Activated naive CD4-positive, alpha-beta T cell treated with anti-CD3 and anti-CD28 coated beads, Interleukin-2, amount 10 ng/mL, durations not matched to agents 7 days and 5 days (primary cell): ENCODE measurements around the gene RETREG2.
A peak's percentile ranks its signal among the peaks of the same experiment; 100 is the strongest.

ENCODE experiments used
- CTCF ChIA-PET: fragments of 350-600 bp; sonication (Branson Sonifier 250); formaldehyde crosslinking; loops from one replicate; lab custom pipeline; 2021; ENCODE audit warnings: antibody characterized with exemption; lab: Charles Lee
- DNase-seq: peaks from one replicate; pipeline ENCODE4 v3.0.0-alpha.2; 2020
- H3K27ac Mint-ChIP-seq: one replicate; pipeline ENCODE4 v1.8.0; 2021; ENCODE audit warnings: mild to moderate bottlenecking, moderate library complexity, mixed read lengths
- H3K27me3 Mint-ChIP-seq: one replicate; pipeline ENCODE4 v1.8.0; 2021; ENCODE audit warnings: mild to moderate bottlenecking, mixed read lengths
- H3K36me3 Mint-ChIP-seq: one replicate; pipeline ENCODE4 v1.8.0; 2021; ENCODE audit warnings: mixed read lengths
- H3K4me1 Mint-ChIP-seq: one replicate; pipeline ENCODE4 v1.8.0; 2021; ENCODE audit warnings: mixed read lengths
- H3K4me3 Mint-ChIP-seq: one replicate; pipeline ENCODE4 v1.8.0; 2021; ENCODE audit warnings: mild to moderate bottlenecking, moderate library complexity, mixed read lengths
- H3K9me3 Mint-ChIP-seq: one replicate; pipeline ENCODE4 v1.8.0; 2021; ENCODE audit warnings: mixed read lengths

Gene RETREG2

GRCh38 chr2:219160186-219161017 lies 17.7 kb upstream of the RETREG2 start, which contains the start of gene NHEJ1:
Gene NHEJ1, minus strand, starts transcription at chr2:219160815. Its CDS starts 2,453 bp downstream, at chr2:219158362.
- peak within 1 kb of the TSS; percentile 90 for H3K4me3 Mint-ChIP-seq
- peak within 1 kb of the TSS; percentile 97 for H3K27ac Mint-ChIP-seq
- CTCF ChIA-PET, result interaction anchor here (0.8 to 7.3 kb wide), 20 partner anchors 11 to 370 kb away, joined by 3 to 50 read pairs (median 9); partner anchors contain the start of genes ANKZF1, ATG9A, CNPPD1 and CRYBA2
- H3K4me1 Mint-ChIP-seq, result peaks cover 27% of the 10 kb centered on the region
- peaks cover 13% of the 10 kb centered on the region for H3K36me3 Mint-ChIP-seq
- H3K9me3 Mint-ChIP-seq, result no peaks in the 10 kb centered on the region
- peak; percentile 95 for DNase-seq
- no peaks in the 10 kb centered on the region for H3K27me3 Mint-ChIP-seq

GRCh38 chr2:219161097-219161496 lies 17.0 kb upstream of the RETREG2 start:
- H3K9me3 Mint-ChIP-seq, result no peaks in the 10 kb centered on the region
- H3K27me3 Mint-ChIP-seq, result no peaks in the 10 kb centered on the region
- H3K36me3 Mint-ChIP-seq, result peaks cover 13% of the 10 kb centered on the region
- peaks cover 27% of the 10 kb centered on the region for H3K4me1 Mint-ChIP-seq
- peak overlapping the region; percentile 90 for H3K4me3 Mint-ChIP-seq
- no peak overlapping the region for H3K27ac Mint-ChIP-seq
- no peak for DNase-seq
- CTCF ChIA-PET, result interaction anchor here (3.2 to 3.9 kb wide), 2 partner anchors 10 to 132 kb away, joined by 18 to 50 read pairs; partner anchors contain the start of gene SLC23A3

DNA sequence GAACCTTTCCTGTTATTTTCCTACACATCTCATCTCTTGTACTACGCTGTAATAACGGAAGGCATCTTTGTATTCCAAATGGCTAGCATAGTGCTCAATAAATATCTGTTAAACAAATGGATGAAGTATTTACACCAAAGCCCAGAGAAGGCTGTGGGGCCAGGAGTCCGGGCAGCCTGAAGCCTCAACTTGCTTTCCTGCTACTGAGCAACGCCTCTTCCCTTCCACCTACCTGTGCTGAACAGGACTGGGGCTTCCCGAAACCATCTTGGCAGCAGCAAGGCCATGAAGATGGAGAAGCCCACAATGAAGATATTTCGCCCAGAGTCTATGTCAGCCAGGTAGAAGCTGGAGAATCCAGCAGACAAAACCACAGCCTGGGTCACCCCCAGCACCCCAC lies 14.9 kb upstream of the RETREG2 start:
- H3K9me3 Mint-ChIP-seq, result no peaks in the 10 kb centered on the region
- CTCF ChIA-PET, result interaction anchor here (0.7 to 2.1 kb wide), 2 partner anchors 9 to 132 kb away, joined by 4 to 9 read pairs; no protein-coding TSS in a partner anchor
- no peaks in the 10 kb centered on the region for H3K27me3 Mint-ChIP-seq
- no peak for DNase-seq
- no peak overlapping the region for H3K4me3 Mint-ChIP-seq
- H3K36me3 Mint-ChIP-seq, result peaks cover under 1% of the 10 kb centered on the region
- no peak overlapping the region for H3K27ac Mint-ChIP-seq
- H3K4me1 Mint-ChIP-seq, result peaks cover 27% of the 10 kb centered on the region

DNA sequence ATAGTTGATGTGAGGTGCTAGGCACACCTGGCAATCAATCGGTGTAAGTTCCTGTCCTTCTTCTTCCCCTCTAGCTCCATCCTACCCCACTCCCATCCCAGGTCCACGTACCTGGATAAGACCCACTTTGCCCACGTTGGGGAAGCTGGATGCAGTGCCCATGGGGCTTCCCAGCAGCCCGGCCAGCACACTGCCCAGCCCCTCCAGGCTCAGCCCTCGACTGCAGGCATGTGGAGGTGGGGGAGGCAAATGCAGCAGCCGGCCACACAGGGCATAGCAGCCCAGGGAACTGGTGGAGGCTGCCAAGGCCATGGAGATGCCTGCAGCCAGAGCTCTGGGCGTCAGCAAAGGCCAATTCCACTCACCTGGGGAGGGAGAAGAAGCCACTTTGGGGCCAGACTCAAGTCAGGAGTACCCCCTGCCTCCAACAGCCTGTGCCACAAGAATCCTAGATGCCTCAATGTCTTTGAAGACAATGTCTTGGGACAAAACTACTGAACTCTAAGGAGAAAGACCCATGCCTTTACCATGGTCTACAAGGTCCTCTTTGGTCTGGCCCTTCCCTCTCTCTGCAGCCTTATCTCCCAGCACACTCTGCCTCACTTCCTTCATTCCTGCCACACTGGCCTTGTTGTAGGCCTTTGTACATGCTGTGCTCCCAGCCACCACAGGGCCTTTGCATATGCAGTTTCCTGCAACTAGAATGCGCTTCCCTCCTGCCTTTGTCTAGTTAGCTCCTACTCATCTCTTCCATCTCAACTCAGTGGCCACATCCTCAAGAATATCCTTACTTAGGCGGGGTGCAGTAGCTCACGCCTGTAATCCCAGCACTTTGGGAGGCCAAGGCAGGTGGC lies 12.8 kb upstream of the RETREG2 start:
- CTCF ChIA-PET, result interaction anchor here (1.0 to 3.0 kb wide), 7 partner anchors 9 to 130 kb away, joined by 3 to 9 read pairs (median 4); partner anchors contain the start of gene CNPPD1
- Mint-ChIP-seq H3K27ac (no peak overlapping the region), H3K27me3 (no peaks in the 10 kb centered on the region)

GRCh38 chr2:219167997-219168396 lies 10.1 kb upstream of the RETREG2 start:
- H3K27me3 Mint-ChIP-seq, result no peaks in the 10 kb centered on the region
- CTCF ChIA-PET, result no interaction called here
- no peak overlapping the region for H3K27ac Mint-ChIP-seq
- H3K9me3 Mint-ChIP-seq, result no peaks in the 10 kb centered on the region
- no peak overlapping the region for H3K4me3 Mint-ChIP-seq
- DNase-seq, result no peak
- peaks cover 4% of the 10 kb centered on the region for H3K4me1 Mint-ChIP-seq
- peaks cover 12% of the 10 kb centered on the region for H3K36me3 Mint-ChIP-seq

More for the DNA sequence above, 12.8 kb upstream of the RETREG2 start:
- peaks cover 11% of the 10 kb centered on the region for H3K4me1 Mint-ChIP-seq
- no peak overlapping the region for H3K4me3 Mint-ChIP-seq
- no peaks in the 10 kb centered on the region for H3K36me3 Mint-ChIP-seq
- H3K9me3 Mint-ChIP-seq, result no peaks in the 10 kb centered on the region
- DNase-seq, result no peak

GRCh38 chr2:219168526-219168925 lies 9.5 kb upstream of the RETREG2 start:
- CTCF ChIA-PET, result no interaction called here
- Mint-ChIP-seq H3K4me1 (peaks cover 8% of the 10 kb centered on the region), H3K4me3 (no peak overlapping the region), H3K36me3 (peaks cover 15% of the 10 kb centered on the region), H3K27me3 (no peaks in the 10 kb centered on the region), H3K9me3 (no peaks in the 10 kb centered on the region), H3K27ac (no peak overlapping the region)
- DNase-seq, result no peak

DNA sequence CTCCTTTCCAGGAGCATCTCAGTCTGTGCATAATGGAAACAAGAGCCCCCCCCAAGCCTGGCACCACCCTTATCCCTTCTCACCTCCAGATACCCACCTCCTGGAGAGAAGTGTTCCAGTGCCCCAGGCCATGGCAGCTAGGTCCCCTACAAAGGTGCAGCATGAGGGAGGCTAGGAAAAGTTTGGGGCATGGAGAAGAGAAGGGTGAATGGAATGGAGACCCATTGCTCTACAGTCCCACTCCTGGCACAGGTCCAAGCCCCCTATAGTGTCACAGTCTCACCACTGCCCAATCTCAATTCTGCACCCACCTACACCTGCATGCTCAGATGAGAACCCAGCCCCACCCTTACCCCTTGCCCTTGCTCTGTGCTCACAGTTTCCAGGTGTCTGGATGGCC lies 9.1 kb upstream of the RETREG2 start:
- H3K27ac Mint-ChIP-seq, result no peak overlapping the region
- CTCF ChIA-PET, result interaction anchor here (3.6 to 5.6 kb wide), 2 partner anchors 42 to 126 kb away, joined by 33 to 70 read pairs; no protein-coding TSS in a partner anchor

DNA sequence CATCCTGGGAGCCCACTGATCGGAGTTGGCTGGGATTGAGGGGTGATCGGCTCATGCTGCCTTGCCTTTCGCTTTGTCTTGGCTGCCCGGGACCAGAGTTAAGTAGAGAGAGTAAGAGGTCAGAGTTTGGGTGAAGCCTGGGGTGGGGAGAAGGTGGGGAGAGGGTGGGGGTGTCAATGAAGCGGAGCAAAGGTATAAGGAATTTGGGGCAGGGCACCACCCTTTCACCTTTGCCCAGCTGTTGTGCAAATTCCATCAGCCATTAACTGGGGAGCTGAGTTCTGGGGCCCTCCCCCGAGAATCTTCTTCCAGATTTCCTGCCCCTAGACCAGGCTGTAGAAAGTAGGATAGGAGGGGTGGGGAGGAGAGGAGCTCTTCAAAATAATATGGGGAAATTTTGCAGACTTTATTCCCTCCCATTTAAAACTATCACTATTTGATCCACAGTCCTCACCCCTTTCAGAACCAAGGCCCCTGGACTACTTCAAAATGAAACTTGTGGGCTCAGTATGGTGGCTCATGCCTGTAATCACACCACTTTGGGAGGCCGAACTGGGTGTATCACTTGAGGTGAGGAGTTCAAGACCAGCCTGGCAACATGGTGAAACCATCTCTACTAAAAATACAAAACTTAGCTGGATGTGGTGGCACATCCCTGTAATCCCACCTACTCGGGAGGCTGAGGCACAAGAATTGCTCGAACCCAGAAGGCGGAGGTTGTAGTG lies 8.0 kb upstream of the RETREG2 start, which contains the start of gene SLC23A3:
TSS of gene SLC23A3 (minus strand) at position 100 of the 725 bp plus-strand sequence. CDS start at position 55, 45 bp downstream.
- H3K36me3 Mint-ChIP-seq, result peaks cover 27% of the 10 kb centered on the region
- H3K27me3 Mint-ChIP-seq, result no peaks in the 10 kb centered on the region
- H3K27ac Mint-ChIP-seq, result no peak within 1 kb of the TSS
- DNase-seq, result no peak
- peaks cover 21% of the 10 kb centered on the region for H3K4me1 Mint-ChIP-seq
- no peaks in the 10 kb centered on the region for H3K9me3 Mint-ChIP-seq
- no peak within 1 kb of the TSS for H3K4me3 Mint-ChIP-seq
- CTCF ChIA-PET, result interaction anchor here (0.7 to 5.6 kb wide), 13 partner anchors 10 to 129 kb away, joined by 3 to 70 read pairs (median 5); partner anchors contain the start of genes NHEJ1 and ZFAND2B

More for the DNA sequence above, 9.1 kb upstream of the RETREG2 start:
- H3K27me3 Mint-ChIP-seq, result no peaks in the 10 kb centered on the region
- DNase-seq, result no peak
- H3K4me3 Mint-ChIP-seq, result no peak overlapping the region
- H3K4me1 Mint-ChIP-seq, result peaks cover 9% of the 10 kb centered on the region
- H3K9me3 Mint-ChIP-seq, result no peaks in the 10 kb centered on the region
- H3K36me3 Mint-ChIP-seq, result peaks cover 19% of the 10 kb centered on the region

DNA sequence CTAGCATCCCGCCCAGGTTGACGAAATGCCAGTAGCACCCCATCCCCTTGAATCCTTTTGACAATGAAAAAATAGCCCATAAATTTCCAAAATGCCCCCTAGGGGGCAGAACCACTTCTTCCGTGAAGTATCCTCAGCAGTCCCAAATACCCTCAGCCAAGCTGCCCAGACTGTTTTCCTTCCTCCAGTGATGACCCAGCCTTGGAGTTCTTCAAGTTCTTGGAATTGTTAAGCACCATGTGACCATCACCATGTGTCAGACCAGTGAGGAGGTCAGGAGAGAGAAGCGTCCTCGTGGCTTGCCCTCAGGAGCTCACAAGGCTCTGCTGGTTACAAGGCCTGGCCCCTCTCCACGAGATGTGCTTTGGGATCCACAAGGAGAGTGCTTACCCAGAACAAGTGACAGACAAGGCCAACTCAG lies 6.8 kb upstream of the RETREG2 start:
- Mint-ChIP-seq H3K9me3 (no peaks in the 10 kb centered on the region), H3K27ac (peak overlapping the region; percentile 77), H3K4me1 (peaks cover 30% of the 10 kb centered on the region), H3K36me3 (peaks cover 27% of the 10 kb centered on the region), H3K27me3 (no peaks in the 10 kb centered on the region), H3K4me3 (no peak overlapping the region)
- peak; percentile 36 for DNase-seq
- CTCF ChIA-PET, result interaction anchor here (0.7 to 5.6 kb wide), 21 partner anchors 9 to 128 kb away, joined by 3 to 70 read pairs (median 4); partner anchors contain the start of genes GLB1L, NHEJ1, STK16 and ZFAND2B

GRCh38 chr2:219172231-219173154 lies 5.6 kb upstream of the RETREG2 start:
- CTCF ChIA-PET, result interaction anchor here (0.7 to 5.6 kb wide), 15 partner anchors 8 to 216 kb away, joined by 3 to 70 read pairs (median 5); partner anchors contain the start of genes ABCB6, DNAJB2, GLB1L and NHEJ1
- Mint-ChIP-seq H3K4me1 (peaks cover 31% of the 10 kb centered on the region), H3K27me3 (no peaks in the 10 kb centered on the region), H3K4me3 (no peak overlapping the region), H3K9me3 (no peaks in the 10 kb centered on the region), H3K27ac (no peak overlapping the region), H3K36me3 (peaks cover 30% of the 10 kb centered on the region)
- no peak for DNase-seq

DNA sequence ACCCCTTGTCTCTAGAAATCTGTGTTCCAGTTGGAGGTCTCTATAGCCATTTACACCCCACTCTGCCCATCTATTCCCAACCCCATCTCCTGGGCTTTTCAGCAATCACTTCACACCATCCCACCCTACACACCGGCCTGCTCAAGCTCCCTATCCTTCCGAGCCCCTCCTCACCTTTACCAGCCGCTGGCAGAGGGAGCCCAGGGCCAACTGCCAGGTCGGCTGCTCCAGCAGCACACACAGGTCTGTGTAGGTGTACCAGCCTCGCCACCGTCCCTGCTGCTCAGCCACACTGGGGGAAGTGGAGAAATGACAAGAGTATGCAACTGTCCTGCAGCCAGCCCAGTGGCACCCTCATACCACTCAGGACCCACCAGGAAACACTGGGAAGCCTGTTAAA lies 4.9 kb upstream of the RETREG2 start:
- no peak for DNase-seq
- H3K27me3 Mint-ChIP-seq, result no peaks in the 10 kb centered on the region
- no peak overlapping the region for H3K4me3 Mint-ChIP-seq
- no peaks in the 10 kb centered on the region for H3K9me3 Mint-ChIP-seq
- peaks cover 33% of the 10 kb centered on the region for H3K4me1 Mint-ChIP-seq
- CTCF ChIA-PET, result interaction anchor here (1.3 to 5.6 kb wide), 9 partner anchors 13 to 125 kb away, joined by 4 to 70 read pairs (median 8); partner anchors contain the start of genes DNAJB2, NHEJ1, TUBA4B and ZFAND2B
- no peak overlapping the region for H3K27ac Mint-ChIP-seq
- H3K36me3 Mint-ChIP-seq, result peaks cover 31% of the 10 kb centered on the region

GRCh38 chr2:219174146-219174545 lies 3.9 kb upstream of the RETREG2 start:
- peaks cover 33% of the 10 kb centered on the region for H3K36me3 Mint-ChIP-seq
- CTCF ChIA-PET, result interaction anchor here (0.9 to 5.6 kb wide), 6 partner anchors 10 to 124 kb away, joined by 3 to 70 read pairs (median 5); no protein-coding TSS in a partner anchor
- DNase-seq, result no peak
- H3K27me3 Mint-ChIP-seq, result no peaks in the 10 kb centered on the region
- no peaks in the 10 kb centered on the region for H3K9me3 Mint-ChIP-seq
- H3K4me1 Mint-ChIP-seq, result peaks cover 35% of the 10 kb centered on the region
- peak overlapping the region; percentile 37 for H3K4me3 Mint-ChIP-seq
- H3K27ac Mint-ChIP-seq, result no peak overlapping the region
